ENCODE measurements around the gene IL1A. TPM values are rescaled to one million over a fixed set of nuclear protein-coding genes. Genes with fewer than 3 reads are reported as not detected.

The IL1A gene
- total and polyA plus RNA-seq, 10 of the 15 experiments (the other 5 are each of a cell fraction or from before 2014, with no cell fraction given), result 0.10 to 8.7 (median 6.9) TPM

DNA sequence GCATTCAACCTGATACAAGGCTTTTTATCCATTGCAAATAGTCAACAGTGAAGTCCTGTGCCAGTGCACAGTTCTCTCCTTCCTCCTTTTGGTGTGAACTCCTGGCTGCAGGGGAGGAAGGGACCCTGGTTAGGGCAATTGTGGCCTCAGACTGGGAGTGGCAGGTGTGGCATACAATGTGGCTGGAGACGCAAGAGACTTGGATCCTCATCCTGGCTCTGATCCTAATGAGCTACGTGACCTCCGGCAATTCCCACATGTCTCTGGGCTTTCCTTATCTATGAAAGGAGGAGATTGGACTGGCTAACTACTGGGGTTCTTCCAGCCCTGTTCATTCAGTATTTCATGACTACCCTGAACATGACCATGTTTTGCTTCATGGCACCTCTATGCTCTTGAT is 10.5 kb upstream of the IL1A start:
- WGBS (ENCODE audit: insufficient coverage, insufficient replicate concordance, low lambda C conversion rate, missing lambda C conversion rate), result 100% methylated on average over 3 of the region's 3 CpGs
- H3K4me1 ChIP-seq (ENCODE audit: control insufficient read depth, insufficient read depth, low read length), result peaks cover 13% of the 10 kb centered on the region
- RAD21 ChIA-PET (ENCODE audit: unreplicated experiment), result interaction anchor here (1.0 to 1.6 kb wide), 5 partner anchors 11 to 86 kb away, joined by 3 to 6 read pairs (median 4); no protein-coding TSS in a partner anchor
- POLR2A ChIA-PET, result interaction anchor here (1.1 to 2.4 kb wide), 5 partner anchors 9 to 40 kb away, joined by 3 to 9 read pairs (median 4); partner anchors contain the start of gene IL1A
- no peak overlapping the region for H3K9ac ChIP-seq (ENCODE audit: control insufficient read depth, insufficient read depth, low read length)
- H3K79me2 ChIP-seq (ENCODE audit: control insufficient read depth, insufficient read depth, low read length), result no peaks in the 10 kb centered on the region
- no peak overlapping the region for H2AFZ ChIP-seq (ENCODE audit: control insufficient read depth, low read depth, low read length)
- no peak for ATAC-seq
- no TSS peak for BruUV-seq (replicated peaks)
- H3K9me3 ChIP-seq (replicated peaks; ENCODE audit: control insufficient read depth, insufficient read depth, low read length), result peaks cover 2% of the 10 kb centered on the region; the same call in 2 of the 3 replicates
- SMC1A ChIA-PET (ENCODE audit: uncharacterized antibody, unreplicated experiment), result interaction anchor here (1.4 to 6.5 kb wide), 4 partner anchors 10 to 90 kb away, joined by 3 to 57 read pairs (median 8); partner anchors contain the start of gene IL1A
- in situ Hi-C loops (cut with MboI), result no loop called here
- CTCF ChIA-PET, result interaction anchor here (0.6 to 1.4 kb wide), 3 partner anchors 46 to 147 kb away, joined by 5 to 6 read pairs (median 5); no protein-coding TSS in a partner anchor
- H3K36me3 ChIP-seq (ENCODE audit: control insufficient read depth in 2 of 2, insufficient read depth in 2 of 2, low read length in 1 of 2), result no peaks in the 10 kb centered on the region
- H4K20me1 ChIP-seq (ENCODE audit: control insufficient read depth, insufficient read depth), result no peaks in the 10 kb centered on the region
- no peak for FAIRE-seq
- H3K4me2 ChIP-seq (ENCODE audit: control insufficient read depth, insufficient read depth), result no peak overlapping the region
- TF ChIP-seq, protein P1, sequence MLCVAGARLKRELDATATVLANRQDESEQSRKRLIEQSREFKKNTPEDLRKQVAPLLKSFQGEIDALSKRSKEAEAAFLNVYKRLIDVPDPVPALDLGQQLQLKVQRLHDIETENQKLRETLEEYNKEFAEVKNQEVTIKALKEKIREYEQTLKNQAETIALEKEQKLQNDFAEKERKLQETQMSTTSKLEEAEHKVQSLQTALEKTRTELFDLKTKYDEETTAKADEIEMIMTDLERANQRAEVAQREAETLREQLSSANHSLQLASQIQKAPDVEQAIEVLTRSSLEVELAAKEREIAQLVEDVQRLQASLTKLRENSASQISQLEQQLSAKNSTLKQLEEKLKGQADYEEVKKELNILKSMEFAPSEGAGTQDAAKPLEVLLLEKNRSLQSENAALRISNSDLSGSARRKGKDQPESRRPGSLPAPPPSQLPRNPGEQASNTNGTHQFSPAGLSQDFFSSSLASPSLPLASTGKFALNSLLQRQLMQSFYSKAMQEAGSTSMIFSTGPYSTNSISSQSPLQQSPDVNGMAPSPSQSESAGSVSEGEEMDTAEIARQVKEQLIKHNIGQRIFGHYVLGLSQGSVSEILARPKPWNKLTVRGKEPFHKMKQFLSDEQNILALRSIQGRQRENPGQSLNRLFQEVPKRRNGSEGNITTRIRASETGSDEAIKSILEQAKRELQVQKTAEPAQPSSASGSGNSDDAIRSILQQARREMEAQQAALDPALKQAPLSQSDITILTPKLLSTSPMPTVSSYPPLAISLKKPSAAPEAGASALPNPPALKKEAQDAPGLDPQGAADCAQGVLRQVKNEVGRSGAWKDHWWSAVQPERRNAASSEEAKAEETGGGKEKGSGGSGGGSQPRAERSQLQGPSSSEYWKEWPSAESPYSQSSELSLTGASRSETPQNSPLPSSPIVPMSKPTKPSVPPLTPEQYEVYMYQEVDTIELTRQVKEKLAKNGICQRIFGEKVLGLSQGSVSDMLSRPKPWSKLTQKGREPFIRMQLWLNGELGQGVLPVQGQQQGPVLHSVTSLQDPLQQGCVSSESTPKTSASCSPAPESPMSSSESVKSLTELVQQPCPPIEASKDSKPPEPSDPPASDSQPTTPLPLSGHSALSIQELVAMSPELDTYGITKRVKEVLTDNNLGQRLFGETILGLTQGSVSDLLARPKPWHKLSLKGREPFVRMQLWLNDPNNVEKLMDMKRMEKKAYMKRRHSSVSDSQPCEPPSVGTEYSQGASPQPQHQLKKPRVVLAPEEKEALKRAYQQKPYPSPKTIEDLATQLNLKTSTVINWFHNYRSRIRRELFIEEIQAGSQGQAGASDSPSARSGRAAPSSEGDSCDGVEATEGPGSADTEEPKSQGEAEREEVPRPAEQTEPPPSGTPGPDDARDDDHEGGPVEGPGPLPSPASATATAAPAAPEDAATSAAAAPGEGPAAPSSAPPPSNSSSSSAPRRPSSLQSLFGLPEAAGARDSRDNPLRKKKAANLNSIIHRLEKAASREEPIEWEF (IDR thresholded peaks at IDR 0.05; ENCODE audit: insufficient replicate concordance, low read depth, low read length), result no peak
- no peak for TF ChIP-seq GATAD2B (conservative IDR thresholded peaks at IDR 0.05; ENCODE audit: low read depth)
- no peak for DNase-seq (ENCODE audit: low read depth, low spot score)
- no peak overlapping the region for H3K4me3 ChIP-seq
- H3K27me3 ChIP-seq (replicated peaks in 1 of 2; ENCODE audit: control insufficient read depth in 2 of 2, insufficient read depth in 2 of 2, low read length in 1 of 2), result no peaks in the 10 kb centered on the region
- H3K27ac ChIP-seq (ENCODE audit: control insufficient read depth, insufficient read depth), result 0 out of 2 replicates have a peak overlapping the region, but pooled peaks have one; percentile 64
- intact Hi-C loops (cut with micrococcal nuclease; ENCODE audit: unreplicated experiment), result no loop called here

Measured in GM12878 (cell line).